Endothelial cell (in vitro differentiated cells): ENCODE measurements around the gene LITAFD. TPM values are rescaled to one million over a fixed set of nuclear protein-coding genes. Genes with fewer than 3 reads are reported as not detected.
"Not testable (repeated sequence)": the region's sequence is repeated elsewhere in the genome, so short reads cannot be mapped to it uniquely, and the experiment has no call there.

Experiments
- DNase-seq: peaks from one replicate; pipeline ENCODE4 v3.0.0; 2021; ENCODE audit warnings: low spot score
- H3K27ac Mint-ChIP-seq: one replicate; pipeline ENCODE4 v1.8.0; 2021; ENCODE audit warnings: mixed read lengths, inconsistent platforms; ENCODE audit not compliant: unreplicated experiment
- H3K27me3 Mint-ChIP-seq: one replicate; pipeline ENCODE4 v1.8.0; 2021; ENCODE audit warnings: mild to moderate bottlenecking, moderate library complexity, mixed read lengths, inconsistent platforms; ENCODE audit not compliant: unreplicated experiment
- H3K36me3 Mint-ChIP-seq: one replicate; pipeline ENCODE4 v1.8.0; 2021; ENCODE audit warnings: mild to moderate bottlenecking, low read depth, mixed read lengths, inconsistent platforms; ENCODE audit not compliant: unreplicated experiment
- H3K4me1 Mint-ChIP-seq: one replicate; pipeline ENCODE4 v1.8.0; 2021; ENCODE audit warnings: mild to moderate bottlenecking, mixed read lengths, inconsistent platforms; ENCODE audit not compliant: unreplicated experiment
- H3K4me3 Mint-ChIP-seq: one replicate; pipeline ENCODE4 v1.8.0; 2021; ENCODE audit warnings: mild to moderate bottlenecking, mixed read lengths, inconsistent platforms; ENCODE audit not compliant: unreplicated experiment
- H3K9me3 Mint-ChIP-seq: one replicate; pipeline ENCODE4 v1.8.0; 2021; ENCODE audit warnings: mixed read lengths, inconsistent platforms; ENCODE audit not compliant: unreplicated experiment
- total RNA-seq: library from RNA; stranded (reverse); fragmentation: NEBNext Ultra II Directional; extraction: Animal tissue kit (Norgen Biotek cat#: 25700); gene quantifications from one replicate; pipeline ENCODE4 v1.2.1, GENCODE V29; 2021; ENCODE audit not compliant: unreplicated experiment
- TF ChIP-seq, protein P1 (sequence below): fragments of 200-600 bp; sonication (generic); IDR thresholded peaks from one replicate; pipeline ENCODE4 v1.5.0; 2021; ENCODE audit warnings: antibody characterized with exemption; ENCODE audit not compliant: unreplicated experiment

The LITAFD gene
- total RNA-seq, 1 donor from 2014 or later, result not detected

DNA sequence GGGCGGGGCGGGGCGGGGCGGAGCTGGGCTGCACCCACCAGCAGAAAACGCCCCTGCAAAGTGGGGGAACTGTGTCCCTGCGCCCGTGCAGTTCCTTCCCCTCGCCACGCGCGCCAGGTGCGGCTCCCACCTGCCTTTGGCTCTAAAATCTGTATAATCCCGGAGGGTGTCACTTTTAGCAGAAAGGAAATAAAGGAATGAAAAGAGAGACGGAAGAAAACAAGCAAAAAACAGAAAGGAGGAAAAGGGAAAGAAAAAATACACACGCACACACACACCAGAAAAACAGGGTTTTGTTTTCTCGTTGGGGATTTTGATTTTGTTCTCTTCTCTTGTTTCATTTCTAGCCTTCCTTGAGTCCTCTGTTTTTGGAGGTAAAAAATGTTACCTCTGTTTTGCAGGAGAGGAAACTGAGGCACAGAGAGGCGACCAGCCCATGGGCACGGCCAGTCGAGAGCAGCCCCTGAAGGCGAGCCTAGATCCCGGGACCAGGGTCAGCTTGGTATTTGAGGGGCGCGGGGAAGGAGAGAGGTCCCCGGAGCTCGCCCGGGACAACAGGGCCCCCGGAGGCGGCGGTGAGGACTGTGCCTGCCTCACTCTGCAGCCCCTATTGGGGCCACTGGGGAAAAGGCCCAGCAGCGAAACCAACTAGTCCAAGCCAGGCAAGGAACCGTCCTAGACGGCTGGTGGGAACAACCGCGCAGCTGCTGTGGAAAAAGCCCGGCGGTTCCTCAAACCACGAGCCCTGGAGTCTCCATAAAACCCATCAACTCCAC lies 12.8 kb upstream of the LITAFD start:
- Mint-ChIP-seq H3K27me3 (peaks cover 10% of the 10 kb centered on the region), H3K4me3 (peak overlapping the region; percentile 92)

GRCh38 chr16:8869988-8870241 lies 12.2 kb upstream of the LITAFD start:
- H3K9me3 Mint-ChIP-seq, H3K27me3 Mint-ChIP-seq, DNase-seq, H3K27ac Mint-ChIP-seq, H3K4me3 Mint-ChIP-seq, H3K36me3 Mint-ChIP-seq: not testable (repeated sequence)
- peaks cover 24% of the 10 kb centered on the region for H3K4me1 Mint-ChIP-seq

More for the DNA sequence above, 12.8 kb upstream of the LITAFD start:
- TF ChIP-seq, protein P1, sequence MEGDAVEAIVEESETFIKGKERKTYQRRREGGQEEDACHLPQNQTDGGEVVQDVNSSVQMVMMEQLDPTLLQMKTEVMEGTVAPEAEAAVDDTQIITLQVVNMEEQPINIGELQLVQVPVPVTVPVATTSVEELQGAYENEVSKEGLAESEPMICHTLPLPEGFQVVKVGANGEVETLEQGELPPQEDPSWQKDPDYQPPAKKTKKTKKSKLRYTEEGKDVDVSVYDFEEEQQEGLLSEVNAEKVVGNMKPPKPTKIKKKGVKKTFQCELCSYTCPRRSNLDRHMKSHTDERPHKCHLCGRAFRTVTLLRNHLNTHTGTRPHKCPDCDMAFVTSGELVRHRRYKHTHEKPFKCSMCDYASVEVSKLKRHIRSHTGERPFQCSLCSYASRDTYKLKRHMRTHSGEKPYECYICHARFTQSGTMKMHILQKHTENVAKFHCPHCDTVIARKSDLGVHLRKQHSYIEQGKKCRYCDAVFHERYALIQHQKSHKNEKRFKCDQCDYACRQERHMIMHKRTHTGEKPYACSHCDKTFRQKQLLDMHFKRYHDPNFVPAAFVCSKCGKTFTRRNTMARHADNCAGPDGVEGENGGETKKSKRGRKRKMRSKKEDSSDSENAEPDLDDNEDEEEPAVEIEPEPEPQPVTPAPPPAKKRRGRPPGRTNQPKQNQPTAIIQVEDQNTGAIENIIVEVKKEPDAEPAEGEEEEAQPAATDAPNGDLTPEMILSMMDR, result no peak
- peaks cover 5% of the 10 kb centered on the region for H3K36me3 Mint-ChIP-seq
- H3K4me1 Mint-ChIP-seq, result peaks cover 24% of the 10 kb centered on the region
- no peak for DNase-seq
- H3K9me3 Mint-ChIP-seq, result no peaks in the 10 kb centered on the region
- H3K27ac Mint-ChIP-seq, result peak overlapping the region; percentile 73

DNA sequence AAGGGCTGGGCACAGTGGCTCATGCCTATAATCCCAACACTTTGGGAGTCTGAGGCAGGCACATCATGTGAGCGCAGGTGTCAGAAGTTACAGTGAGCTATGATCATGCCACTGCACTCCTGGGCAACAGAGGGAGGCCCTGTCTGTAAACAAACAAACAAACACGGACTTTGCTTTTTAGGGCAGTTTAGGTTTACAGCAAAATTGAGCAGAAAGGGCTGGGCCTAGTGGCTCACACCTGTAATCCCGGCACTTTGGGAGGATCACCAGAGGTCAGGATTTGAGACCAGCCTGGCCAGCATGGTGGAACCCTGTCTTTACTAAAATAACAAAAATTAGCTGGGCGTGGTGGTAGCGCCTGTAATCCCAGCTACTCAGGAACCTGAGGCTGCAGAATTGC lies 10.1 kb upstream of the LITAFD start:
- DNase-seq, result no peak
- Mint-ChIP-seq H3K9me3 (no peaks in the 10 kb centered on the region), H3K27me3 (peaks cover 8% of the 10 kb centered on the region), H3K4me1 (peaks cover 14% of the 10 kb centered on the region), H3K36me3 (peaks cover 5% of the 10 kb centered on the region), H3K27ac (no peak overlapping the region), H3K4me3 (no peak overlapping the region)
- TF ChIP-seq, protein P1, result no peak

GRCh38 chr16:8872967-8873865 lies 8.9 kb upstream of the LITAFD start:
- no peak overlapping the region for H3K27ac Mint-ChIP-seq
- no peak for DNase-seq
- no peaks in the 10 kb centered on the region for H3K36me3 Mint-ChIP-seq
- no peaks in the 10 kb centered on the region for H3K9me3 Mint-ChIP-seq
- H3K4me3 Mint-ChIP-seq, result no peak overlapping the region
- TF ChIP-seq, protein P1, result peak; percentile 21
- H3K4me1 Mint-ChIP-seq, result peaks cover 4% of the 10 kb centered on the region
- H3K27me3 Mint-ChIP-seq, result peaks cover 4% of the 10 kb centered on the region

GRCh38 chr16:8873866-8874195 lies 8.3 kb upstream of the LITAFD start:
- not testable (repeated sequence) for H3K36me3 Mint-ChIP-seq, H3K9me3 Mint-ChIP-seq, H3K27ac Mint-ChIP-seq, DNase-seq, H3K4me3 Mint-ChIP-seq, H3K27me3 Mint-ChIP-seq, H3K4me1 Mint-ChIP-seq

GRCh38 chr16:8874388-8874787 lies 7.8 kb upstream of the LITAFD start:
- peaks cover 1% of the 10 kb centered on the region for H3K27me3 Mint-ChIP-seq
- H3K36me3 Mint-ChIP-seq, result no peaks in the 10 kb centered on the region
- DNase-seq, result no peak
- H3K4me1 Mint-ChIP-seq, result peaks cover 4% of the 10 kb centered on the region
- no peak overlapping the region for H3K27ac Mint-ChIP-seq
- no peak overlapping the region for H3K4me3 Mint-ChIP-seq
- no peaks in the 10 kb centered on the region for H3K9me3 Mint-ChIP-seq
- TF ChIP-seq, protein P1, result no peak

DNA sequence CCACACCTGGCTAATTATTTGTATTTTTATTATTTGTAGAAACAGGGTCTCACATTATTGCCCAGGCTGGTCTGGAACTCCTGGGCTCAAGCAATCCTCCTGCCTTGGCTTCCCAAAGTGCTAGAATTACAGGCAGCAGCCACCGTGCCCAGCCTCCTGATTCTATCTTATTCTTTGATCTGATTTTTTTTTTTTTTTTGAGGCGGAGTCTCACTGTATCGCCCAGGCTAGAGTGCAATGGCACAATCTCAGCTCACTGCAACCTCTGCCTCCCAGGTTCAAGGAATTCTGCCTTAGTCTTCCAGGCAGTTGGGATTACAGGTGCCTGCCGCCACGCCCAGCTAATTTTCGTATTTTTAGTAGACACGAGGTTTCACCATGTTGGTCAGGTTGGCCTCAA lies 6.8 kb upstream of the LITAFD start:
- DNase-seq, H3K4me1 Mint-ChIP-seq, H3K36me3 Mint-ChIP-seq, H3K4me3 Mint-ChIP-seq, H3K9me3 Mint-ChIP-seq, H3K27me3 Mint-ChIP-seq, H3K27ac Mint-ChIP-seq: not testable (repeated sequence)
